GM19239 (cell line): ENCODE data around the gene CEP128.

Experiments used
- DNase-seq: peaks from one replicate; pipeline ENCODE4 v3.0.0; 2011; ENCODE audit warnings: low spot score; ENCODE audit not compliant: insufficient read length
- FAIRE-seq: peaks from 2 replicates; lab custom pipeline; 2011; peaks lifted over from hg19 to GRCh38; lab: Jason Lieb, UNC

The CEP128 gene

DNA sequence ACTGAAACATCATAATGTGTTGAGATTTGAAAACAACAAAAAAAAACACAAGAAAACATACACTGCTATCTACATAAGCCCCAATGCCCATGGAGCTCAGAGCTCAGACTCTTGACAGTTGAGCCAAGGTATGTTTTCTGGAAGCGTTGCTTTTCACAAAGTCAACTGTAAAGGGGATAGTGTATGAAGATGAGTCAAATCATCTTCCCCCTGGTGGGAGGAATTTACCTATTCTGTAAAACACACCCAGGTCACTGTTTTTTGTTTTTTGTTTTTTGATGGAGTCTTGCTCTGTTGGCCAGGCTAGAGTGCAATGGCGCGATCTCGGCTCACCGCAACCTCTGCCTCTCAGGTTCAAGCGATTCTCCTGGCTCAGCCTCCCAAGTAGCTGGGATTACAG, 368.9 kb downstream of the CEP128 start:
- no peak for DNase-seq
- peak; percentile 33 for FAIRE-seq

DNA sequence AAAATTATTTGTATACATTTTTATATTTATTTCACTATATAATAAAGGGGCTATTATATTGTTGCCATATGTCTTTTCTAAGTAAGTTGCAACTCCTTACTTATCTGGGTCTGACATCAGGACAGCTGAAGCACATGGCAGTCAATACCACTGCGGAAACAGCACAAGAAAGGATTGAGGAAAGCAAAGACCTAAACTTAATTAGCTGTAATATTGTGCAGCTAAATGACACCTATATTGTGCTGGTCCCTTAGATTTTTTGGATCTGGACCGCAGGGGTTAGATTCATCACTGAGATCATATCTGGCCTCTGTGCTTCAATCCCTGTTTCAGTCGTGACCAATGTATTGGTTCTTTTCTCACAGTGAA, 370.6 kb downstream of the CEP128 start:
- DNase-seq = no peak
- FAIRE-seq = no peak

DNA sequence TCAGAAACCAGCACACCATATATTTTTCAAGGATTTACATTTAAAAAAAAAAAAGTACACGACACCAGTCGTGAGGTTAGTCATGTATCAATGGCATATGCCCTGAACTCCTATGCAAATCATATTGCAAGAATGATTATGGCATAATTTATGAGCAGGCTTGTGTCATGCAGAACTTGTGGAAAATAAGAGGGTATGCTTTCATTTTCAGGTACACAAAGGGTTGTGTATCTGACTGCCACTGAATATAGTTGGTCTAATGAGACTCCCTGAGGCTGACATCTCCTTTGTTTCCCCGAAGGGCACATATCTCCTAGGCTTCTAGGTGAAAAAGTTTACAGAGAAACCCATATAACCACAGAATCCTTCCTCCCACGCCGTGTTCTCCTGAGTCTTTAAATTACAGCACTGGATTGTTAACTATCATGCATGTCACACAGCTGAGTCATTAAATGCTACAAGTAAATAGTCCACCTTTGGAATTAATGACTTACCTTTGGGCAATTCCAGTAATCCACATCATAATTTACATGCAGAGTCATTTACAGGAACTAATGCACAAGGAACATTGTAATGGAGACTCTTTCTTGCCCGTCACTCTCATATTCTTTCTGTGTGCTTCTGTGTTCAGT, 373.5 kb downstream of the CEP128 start:
- no peak for DNase-seq
- FAIRE-seq = no peak

DNA sequence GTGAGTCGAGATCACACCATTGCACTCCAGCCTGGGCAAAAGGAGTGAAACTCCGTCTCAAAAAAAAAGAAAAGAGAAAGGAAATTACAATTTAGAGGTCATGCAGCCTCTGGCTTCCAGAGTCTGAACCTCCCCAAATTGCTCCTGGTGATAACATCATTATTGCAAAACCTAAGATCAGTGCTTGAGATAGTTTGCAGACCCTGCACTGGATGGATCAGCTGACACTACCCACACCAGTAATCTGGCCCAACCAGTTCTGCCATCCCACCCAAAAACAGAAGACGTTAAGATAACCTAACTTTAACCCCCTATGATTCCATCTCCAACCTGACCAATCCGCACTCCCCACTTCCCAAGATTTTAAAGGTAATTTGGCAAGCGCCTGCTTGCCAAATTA, 376.5 kb downstream of the CEP128 start:
- DNase-seq (no peak), FAIRE-seq (no peak)

DNA sequence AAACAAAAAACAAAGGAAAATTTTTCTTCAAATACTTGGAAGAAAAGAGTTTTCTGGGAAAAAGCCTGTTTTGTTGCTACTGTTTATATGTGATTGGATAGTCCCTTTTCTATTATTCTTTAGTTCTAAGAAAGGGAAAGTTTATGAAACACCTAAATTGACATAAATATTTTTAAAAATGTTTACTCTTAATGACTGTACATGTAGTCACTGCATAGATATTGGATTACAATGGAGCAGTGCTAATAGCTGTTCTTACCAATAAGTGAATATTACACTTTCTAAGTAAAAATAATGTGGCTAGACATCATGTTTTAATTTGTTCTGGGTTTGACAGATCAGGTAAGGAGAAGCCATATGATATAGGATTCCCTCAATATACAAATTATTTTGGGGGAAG, 377.5 kb downstream of the CEP128 start:
- DNase-seq (no peak), FAIRE-seq (no peak)

DNA sequence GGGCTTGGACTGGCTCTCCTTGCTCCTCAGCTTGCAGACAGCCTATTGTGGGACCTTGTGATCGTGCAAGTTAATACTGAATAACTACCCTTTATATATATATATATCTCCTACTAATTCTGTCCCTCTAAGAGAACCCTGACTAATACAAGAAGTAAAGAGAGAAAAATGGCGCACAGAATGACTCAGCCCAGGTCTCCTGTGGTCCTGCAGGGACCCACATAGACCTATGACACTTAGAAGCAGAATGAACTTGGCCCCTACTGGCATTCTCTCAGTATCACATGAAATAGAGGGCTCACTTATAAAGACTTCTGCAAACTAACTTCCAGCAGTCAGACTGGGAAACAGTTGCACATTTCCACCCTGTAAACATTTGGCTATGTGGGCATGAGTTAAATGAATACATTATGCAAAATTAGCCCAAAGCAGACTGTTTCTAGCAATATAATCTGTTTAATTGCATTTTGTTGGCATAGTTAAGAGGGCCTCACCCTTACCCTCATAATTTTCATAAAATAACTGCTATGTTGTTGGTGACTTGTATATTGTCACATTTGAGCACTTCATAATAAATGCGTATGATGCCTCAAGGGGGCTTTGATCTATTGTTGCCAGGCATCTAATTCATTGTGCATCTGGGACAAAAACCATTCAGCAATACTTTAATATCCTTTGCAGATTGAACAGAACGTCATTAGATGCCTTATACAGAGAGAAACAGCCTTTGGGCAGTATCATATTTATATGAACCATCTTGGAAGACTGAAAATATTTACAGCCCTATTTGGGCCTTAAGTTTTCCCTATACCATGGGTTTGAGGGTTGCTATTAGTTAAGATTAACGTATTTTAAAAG, 380.5 kb downstream of the CEP128 start:
- no peak for DNase-seq
- FAIRE-seq = no peak

DNA sequence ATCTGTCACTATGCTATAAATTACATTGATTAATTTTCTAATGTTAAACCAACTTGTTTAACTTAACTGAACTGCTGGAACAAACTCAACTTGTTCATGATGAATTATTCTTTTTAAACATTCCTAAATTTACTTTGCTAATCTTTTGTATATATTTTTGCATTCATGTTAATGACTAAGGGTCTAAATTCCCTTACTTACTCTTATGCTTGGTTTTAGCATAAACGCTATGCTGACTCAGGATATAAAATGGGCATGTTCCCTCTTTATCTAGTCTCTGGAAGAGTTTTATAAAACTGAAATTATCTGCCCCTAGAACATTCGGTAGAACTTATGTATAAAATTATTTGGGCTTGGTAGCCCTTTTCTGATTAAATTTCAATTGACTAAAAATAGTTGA, 387.4 kb downstream of the CEP128 start:
- FAIRE-seq = no peak
- DNase-seq = no peak

DNA sequence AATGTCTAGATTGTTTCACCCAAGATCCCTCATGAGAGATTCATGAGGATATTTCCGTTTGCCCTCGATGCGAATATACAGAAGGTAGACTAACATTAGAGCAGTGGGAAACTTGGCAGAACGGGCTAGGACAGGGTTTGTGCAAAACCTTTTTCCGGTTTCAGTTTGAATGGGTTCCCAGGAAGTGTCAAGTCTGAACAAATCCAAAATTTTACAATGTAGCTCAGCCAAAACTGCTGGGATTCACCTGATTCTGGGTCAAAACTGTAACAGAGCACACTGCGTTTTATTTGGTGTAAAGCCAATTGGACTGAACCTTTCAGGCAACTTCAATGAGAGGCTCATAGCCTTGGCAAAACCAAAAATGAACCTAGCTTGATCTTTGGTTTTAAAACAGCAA, 392.4 kb downstream of the CEP128 start:
- FAIRE-seq (no peak), DNase-seq (no peak)

DNA sequence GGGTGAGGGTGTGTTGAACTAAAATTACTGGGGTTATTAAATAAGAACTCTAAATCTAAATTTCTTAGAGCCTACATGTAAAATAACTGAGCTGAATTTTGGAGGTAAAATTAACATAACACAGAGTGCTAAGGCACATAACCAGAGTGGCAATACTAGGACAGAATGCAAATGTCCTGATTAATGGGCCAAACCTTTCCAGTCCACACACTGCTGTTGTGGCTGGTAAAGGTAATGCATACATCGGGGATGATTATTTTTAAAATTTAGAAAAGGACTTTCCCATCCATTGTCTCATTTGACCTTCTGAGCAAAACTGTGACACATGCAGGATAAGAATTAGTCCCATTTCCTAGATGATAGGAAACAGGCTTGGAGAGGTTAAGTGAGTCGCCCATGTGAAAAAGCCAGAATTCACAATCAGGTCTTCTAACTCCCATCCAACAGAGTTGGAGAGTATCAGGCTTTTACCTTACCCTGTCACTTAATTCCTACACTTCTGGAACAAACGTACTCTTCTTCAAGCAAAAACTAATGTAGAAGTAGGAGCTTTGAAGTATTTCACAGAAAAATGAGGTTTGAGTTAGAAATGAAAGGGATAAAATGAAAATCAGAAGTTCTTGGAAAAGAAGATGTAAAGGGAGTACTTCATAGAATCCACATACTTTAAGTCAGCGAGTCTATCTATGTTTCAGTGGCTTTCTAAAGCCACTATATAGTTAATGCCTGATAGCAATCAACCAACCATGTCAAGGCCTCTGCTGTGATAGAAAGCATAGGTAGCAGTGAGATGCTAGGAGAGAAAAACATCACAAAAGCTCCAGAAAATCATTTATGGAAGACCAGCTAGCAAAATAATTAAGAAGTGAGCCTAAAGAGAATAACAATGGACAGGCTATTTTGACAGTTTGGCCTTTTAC, 395.3 kb downstream of the CEP128 start:
- FAIRE-seq = no peak
- no peak for DNase-seq

DNA sequence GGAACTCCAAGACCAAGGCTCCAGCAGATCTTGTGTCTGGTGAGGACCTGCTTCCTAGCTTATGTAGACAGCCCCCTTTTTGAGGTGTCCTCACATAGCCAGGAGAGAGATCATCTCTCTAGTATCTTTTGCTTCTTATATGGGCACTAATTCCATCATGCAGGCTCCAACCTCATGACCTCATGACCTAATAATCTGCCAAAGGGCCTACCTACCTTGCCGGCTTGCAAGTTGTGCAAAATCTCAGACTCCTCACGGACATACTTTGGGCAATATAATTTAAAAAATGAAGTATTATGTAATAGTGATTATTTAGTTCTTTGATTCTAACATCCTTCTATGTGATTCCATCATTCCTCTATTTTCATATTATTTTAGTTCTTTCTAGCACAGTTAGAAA, 397.2 kb downstream of the CEP128 start:
- no peak for FAIRE-seq
- no peak for DNase-seq

DNA sequence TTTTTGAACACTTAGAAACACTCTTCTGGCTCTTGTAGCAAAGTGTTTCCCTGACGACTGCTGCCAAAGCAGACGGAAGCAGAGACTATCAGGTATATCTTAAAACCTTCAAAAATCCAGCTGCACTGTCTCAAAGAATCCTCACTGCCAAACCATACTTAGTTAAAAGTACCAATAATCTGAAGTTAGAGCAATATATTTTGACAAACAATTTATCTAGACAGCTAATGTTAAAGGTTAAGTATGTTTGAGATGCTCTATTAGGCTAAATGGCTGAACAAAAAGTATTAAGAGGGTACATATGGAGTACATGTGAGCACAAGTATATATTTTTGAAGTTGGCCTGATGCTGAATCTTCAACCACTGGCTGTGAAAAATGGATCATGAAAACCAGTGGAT, 398.3 kb downstream of the CEP128 start:
- DNase-seq (no peak), FAIRE-seq (no peak)

DNA sequence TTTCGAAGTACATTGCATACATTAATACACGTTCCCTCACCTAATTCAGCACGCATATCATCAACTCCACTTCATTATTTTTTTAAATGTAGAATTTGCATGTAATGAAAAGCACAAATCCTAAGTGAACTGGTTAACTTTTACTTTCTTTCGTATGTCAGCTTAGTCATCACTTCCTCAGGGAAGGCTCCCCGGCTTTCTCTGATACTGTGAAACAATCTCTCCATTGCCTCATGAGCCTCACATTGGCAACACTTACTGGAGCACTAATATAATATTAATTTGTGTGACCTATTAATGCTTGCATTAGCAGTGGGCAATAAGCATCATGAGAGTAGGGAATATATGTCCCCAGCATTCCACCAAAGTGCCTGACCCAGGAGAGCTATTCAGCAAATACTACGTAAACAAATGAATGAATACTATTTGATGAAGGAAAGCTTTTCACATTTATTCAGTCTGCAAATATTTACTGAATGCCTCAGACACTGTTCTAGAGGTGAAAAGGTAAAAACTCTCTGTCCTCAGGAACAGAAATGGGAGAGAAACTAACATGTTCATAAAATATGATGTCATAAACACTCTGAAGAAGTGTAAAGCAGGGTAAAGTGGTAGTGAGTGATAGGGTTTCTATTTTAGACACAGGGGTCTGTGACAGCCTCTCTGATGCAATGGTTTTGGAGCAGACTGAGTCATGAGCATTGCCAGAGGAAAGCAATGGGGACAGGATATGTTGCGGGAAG, 402.7 kb downstream of the CEP128 start:
- FAIRE-seq (no peak), DNase-seq (no peak)

DNA sequence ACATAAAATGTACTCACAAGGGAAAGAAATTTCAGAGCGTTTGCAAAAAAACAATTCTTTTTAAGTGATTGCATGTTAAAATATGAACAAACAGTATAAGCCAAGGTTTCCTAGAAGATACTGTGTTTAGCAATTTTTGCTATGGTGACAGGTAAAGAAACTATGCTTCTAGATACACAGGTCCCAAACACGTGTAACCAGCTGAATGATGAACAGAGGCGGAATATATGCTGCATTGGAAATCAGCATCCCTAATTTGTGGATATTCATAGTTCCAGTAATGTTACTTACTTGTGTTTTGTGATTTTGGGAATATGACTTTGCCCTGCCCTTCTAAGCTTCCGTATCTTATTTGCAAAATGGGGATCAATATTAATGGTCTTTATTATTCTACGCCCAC, 403.9 kb downstream of the CEP128 start:
- no peak for DNase-seq
- FAIRE-seq = no peak

DNA sequence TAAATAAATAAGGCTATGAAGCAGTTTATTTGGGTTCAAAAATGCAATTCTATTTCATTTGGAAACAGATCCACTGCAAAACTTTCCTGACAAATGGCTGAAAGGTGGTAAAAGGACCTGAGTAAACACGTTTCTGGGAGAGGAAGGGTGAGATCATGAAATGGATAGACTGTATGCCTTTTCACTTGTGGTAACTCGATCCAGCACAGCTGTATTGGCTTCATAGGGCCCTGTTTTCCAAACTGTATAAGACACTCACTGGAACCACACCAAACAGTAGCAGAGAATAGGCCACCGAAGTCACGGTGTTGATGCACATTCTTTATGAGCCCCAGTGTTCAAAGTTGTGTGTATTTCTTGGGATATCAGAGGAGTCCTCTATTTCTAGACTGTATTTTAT, 405.1 kb downstream of the CEP128 start:
- DNase-seq (no peak), FAIRE-seq (no peak)

DNA sequence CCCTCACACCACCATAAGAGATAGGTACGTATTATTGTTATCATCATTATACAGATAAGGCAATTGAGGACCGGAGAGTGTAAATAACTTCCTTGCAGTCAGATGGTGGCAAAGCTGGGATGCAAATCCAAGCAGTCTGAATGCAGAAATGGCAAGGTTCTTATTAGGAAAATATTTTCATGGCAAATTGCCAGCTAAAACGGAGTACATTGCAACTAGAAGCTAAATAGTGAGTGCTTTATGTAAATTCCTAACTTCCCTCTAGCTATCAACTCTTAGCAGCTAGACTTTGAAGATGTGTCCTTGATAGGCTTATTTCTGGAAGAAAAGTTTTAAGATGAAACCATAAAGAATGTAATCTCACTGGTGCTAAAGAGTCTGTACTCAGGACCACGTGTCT, 406.4 kb downstream of the CEP128 start:
- DNase-seq (no peak), FAIRE-seq (no peak)

DNA sequence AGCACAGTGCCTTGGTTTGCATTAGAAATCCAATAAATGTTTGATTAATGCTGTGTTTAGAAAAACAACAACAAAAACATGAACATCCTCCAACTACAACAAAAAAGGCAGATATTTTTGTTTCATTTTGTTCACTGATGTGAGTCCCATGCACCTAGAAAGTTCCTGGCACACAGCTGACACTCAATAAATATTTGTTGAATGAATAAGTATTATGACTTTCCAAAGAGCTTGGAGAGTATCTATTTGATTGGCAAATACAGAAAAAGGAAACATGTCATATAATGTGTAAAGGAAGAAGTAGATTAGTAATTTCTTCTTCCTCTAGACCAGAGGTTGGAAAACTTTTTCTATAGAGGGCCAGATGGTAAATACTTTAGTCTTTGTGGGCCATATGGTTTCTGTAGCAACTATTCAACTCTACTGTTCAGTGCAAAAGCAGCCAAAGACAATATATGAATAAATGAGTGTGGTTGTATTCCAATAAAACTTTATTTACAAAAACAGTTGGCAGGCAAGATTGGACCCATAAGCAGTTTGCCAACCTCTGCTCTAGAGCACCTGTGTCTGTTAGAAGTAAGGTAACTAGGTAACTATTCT, 417.9 kb downstream of the CEP128 start:
- DNase-seq = no peak
- FAIRE-seq = no peak

DNA sequence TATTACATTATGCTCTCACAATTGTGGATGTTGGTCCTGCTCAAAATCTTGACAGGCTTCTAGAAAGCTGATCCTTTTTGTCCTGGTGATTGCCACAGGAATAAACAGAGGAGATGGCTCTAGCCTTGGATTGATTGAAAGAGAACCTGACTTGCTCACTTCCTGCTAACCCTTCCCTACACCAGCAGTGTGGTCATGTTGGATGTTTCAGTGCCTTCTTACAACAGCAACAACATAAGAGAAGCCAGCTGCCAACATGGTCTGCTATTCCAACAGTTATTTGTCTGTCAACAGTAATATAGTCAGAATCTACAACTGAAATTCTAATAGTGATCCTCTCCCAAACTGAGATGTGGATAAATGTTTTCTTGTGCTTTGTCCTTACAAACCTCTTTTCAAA, 418.6 kb downstream of the CEP128 start:
- DNase-seq (no peak), FAIRE-seq (no peak)

DNA sequence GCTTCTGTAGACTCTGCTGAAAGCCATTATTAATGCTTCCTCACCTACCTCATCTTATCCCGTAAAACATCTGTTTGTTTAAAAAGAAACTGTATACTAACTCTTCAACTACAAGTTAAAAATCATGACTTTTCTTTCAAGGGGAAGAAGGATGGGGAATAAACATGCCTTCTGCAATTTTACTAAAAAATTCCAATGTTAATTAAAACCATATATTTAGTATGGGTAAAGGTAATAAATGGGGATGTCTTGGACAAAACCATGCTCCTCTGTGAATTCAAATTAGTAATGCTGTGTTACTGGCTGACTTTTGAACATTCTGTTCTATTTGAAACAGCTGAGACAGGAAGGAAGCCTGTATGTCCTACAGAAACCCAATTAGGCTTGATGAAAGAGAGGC, 419.1 kb downstream of the CEP128 start:
- DNase-seq (no peak), FAIRE-seq (no peak)

DNA sequence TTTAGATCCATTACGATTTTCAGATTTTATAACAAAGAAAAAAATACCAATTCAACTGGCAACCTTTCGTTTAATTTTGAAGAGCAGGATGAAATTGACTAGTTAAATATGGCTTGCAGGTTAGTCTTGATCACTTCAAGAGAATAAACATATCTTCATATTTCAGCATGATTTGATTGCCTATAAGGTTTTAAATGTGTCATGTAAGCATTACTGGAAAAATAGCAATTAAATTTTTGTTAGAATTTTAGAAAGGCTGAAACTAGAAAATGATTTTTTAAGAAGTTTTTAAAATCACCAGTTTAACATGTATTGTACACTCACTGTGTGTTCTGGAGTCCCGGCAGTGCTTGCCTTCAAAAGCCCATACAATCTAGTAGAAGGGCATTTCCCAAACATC, 420.1 kb downstream of the CEP128 start:
- no peak for DNase-seq
- FAIRE-seq = no peak

DNA sequence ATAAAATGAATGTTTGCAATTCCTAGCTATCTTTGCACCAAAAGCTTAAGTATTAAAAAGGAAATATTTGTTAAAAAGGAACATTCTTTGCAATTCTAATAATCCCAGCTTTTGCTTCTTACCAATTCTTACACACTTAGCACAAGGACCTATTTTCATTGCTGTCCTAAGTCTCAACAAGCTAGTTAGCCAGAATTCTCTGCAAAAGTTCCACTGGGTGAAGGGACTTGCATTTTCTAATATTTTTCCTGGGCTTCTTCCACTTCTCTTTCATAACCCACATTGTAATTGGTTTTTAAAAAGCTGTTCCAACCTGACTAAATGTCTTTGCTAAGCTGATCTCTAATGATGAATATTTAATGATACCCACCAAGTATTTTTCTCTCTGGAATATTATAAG, 422.5 kb downstream of the CEP128 start:
- DNase-seq (no peak), FAIRE-seq (no peak)
